Adrenal gland (tissue), 5 donors: Measurements from ENCODE around the gene PTPN14.

Experiments
- POLR2A ChIP-seq, 2 donors: fragments of 450-650 bp; IDR thresholded peaks; one replicate each; pipeline ENCODE4 v1.6.1; 2017; ENCODE audit warnings: antibody characterized with exemption in 2 of 2, mild to moderate bottlenecking in 2 of 2, moderate library complexity in 1 of 2
- TF ChIP-seq, protein P1 (sequence below), 6 experiments: fragments of 450-650 bp in 4 of 6; fragments of 200-600 bp in 2 of 6; sonication (generic) in 1 of 6; IDR thresholded peaks; 1 replicate in 5 of 6; 2 replicates in 1 of 6; pipeline versions ENCODE4 v1.5.1 to v1.8.0; 2016 to 2021; ENCODE audit warnings: antibody characterized with exemption in 6 of 6, mild to moderate bottlenecking in 2 of 6, moderate library complexity in 1 of 6
- donor health status: DM: no; HTN: no; CAD: no.

DNA sequence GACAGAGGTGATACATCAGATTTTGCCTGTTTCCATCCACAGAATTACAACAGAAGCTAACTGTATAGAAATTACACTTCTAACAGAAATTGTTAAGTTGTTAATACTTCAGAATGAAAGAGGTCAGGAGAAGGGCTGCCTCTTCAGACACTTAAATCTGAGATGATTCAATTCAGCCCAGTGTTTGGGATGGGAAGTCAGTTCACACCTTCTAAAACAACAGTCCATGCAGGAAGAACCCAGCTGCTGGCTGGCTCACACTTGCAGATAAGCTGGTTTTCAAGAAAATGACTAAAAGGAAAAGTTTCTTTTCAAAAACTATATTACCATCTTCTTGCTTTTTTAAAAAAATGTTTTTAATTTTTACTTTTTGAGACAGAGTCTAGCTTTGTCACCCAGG lies 138.1 kb downstream of the PTPN14 start:
- TF ChIP-seq, protein P1, sequence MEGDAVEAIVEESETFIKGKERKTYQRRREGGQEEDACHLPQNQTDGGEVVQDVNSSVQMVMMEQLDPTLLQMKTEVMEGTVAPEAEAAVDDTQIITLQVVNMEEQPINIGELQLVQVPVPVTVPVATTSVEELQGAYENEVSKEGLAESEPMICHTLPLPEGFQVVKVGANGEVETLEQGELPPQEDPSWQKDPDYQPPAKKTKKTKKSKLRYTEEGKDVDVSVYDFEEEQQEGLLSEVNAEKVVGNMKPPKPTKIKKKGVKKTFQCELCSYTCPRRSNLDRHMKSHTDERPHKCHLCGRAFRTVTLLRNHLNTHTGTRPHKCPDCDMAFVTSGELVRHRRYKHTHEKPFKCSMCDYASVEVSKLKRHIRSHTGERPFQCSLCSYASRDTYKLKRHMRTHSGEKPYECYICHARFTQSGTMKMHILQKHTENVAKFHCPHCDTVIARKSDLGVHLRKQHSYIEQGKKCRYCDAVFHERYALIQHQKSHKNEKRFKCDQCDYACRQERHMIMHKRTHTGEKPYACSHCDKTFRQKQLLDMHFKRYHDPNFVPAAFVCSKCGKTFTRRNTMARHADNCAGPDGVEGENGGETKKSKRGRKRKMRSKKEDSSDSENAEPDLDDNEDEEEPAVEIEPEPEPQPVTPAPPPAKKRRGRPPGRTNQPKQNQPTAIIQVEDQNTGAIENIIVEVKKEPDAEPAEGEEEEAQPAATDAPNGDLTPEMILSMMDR (IDR thresholded peaks at IDR 0.05), result no peak
- no peak for TF ChIP-seq POLR2A (IDR thresholded peaks at IDR 0.05)
